H9 (cell line): ENCODE results near the gene RHCE. TPM values are rescaled to one million over a fixed set of nuclear protein-coding genes. Genes with fewer than 3 reads are reported as not detected.

ENCODE experiments used
- DNase-seq: peaks from one replicate; pipeline ENCODE4 v3.0.0-alpha.2; 2017
- H2AFZ ChIP-seq: one replicate; pipeline ENCODE4 v1.6.1; 2013; ENCODE audit warnings: mild to moderate bottlenecking, low read length, control low read depth, moderate library complexity
- H2AK5ac ChIP-seq: 2 replicates; pipeline ENCODE4 v1.6.1; 2013; ENCODE audit warnings: low read length, control low read depth, mixed read lengths; ENCODE audit not compliant: insufficient read length
- H2BK120ac ChIP-seq: one replicate; pipeline ENCODE4 v1.6.1; 2013; ENCODE audit warnings: low read depth, mild to moderate bottlenecking, low read length, control low read depth, inconsistent platforms; ENCODE audit not compliant: poor library complexity, severe bottlenecking
- H2BK12ac ChIP-seq: 2 replicates; pipeline ENCODE4 v1.6.1; 2013; ENCODE audit warnings: low read length, control low read depth, mixed read lengths, low read depth; ENCODE audit not compliant: insufficient read length
- H2BK15ac ChIP-seq: 2 replicates; pipeline ENCODE4 v1.6.1; 2013; ENCODE audit warnings: low read depth, low read length, control low read depth
- H2BK20ac ChIP-seq: one replicate; pipeline ENCODE4 v1.6.1; 2013; ENCODE audit warnings: low read depth, mild to moderate bottlenecking, low read length, control low read depth, inconsistent platforms; ENCODE audit not compliant: poor library complexity, severe bottlenecking
- H2BK5ac ChIP-seq: 2 replicates; pipeline ENCODE4 v1.6.1; 2013; ENCODE audit warnings: low read length, control low read depth, mixed read lengths; ENCODE audit not compliant: insufficient read length
- H3K14ac ChIP-seq: 2 replicates; pipeline ENCODE4 v1.6.1; 2013; ENCODE audit warnings: low read length, control low read depth; ENCODE audit not compliant: insufficient read depth
- H3K18ac ChIP-seq: 2 replicates; pipeline ENCODE4 v1.6.1; 2013; ENCODE audit warnings: low read depth, mild to moderate bottlenecking, mixed read lengths, low read length, control low read depth; ENCODE audit not compliant: insufficient read length
- H3K23ac ChIP-seq: 2 replicates; pipeline ENCODE4 v1.6.1; 2013; ENCODE audit warnings: low read length, control low read depth, mixed read lengths, low read depth; ENCODE audit not compliant: insufficient read length
- H3K23me2 ChIP-seq: 2 replicates; pipeline ENCODE4 v1.6.1; 2013; ENCODE audit warnings: low read depth, mild to moderate bottlenecking, mixed read lengths, low read length, control low read depth; ENCODE audit not compliant: insufficient read length, poor library complexity, severe bottlenecking
- H3K27ac ChIP-seq: 2 replicates; pipeline ENCODE4 v1.5.1; 2013; ENCODE audit warnings: low read length, control low read depth, mixed read lengths, low read depth; ENCODE audit not compliant: insufficient read length
- H3K27me3 ChIP-seq: 2 replicates; pipeline ENCODE4 v1.6.1; 2013; ENCODE audit warnings: low read length, control low read depth, inconsistent platforms; ENCODE audit not compliant: insufficient read depth
- H3K4ac ChIP-seq: 2 replicates; pipeline ENCODE4 v1.6.1; 2013; ENCODE audit warnings: low read depth, mild to moderate bottlenecking, control low read depth, inconsistent platforms, low read length, moderate library complexity
- H3K4me1 ChIP-seq: 2 replicates; pipeline ENCODE4 v1.6.1; 2013; ENCODE audit warnings: low read length, control low read depth, inconsistent platforms; ENCODE audit not compliant: insufficient read depth
- H3K4me2 ChIP-seq: 2 replicates; pipeline ENCODE4 v1.6.1; 2013; ENCODE audit warnings: low read length, control low read depth, mixed read lengths; ENCODE audit not compliant: insufficient read length, insufficient read depth
- H3K56ac ChIP-seq: 2 replicates; pipeline ENCODE4 v1.6.1; 2013; ENCODE audit warnings: low read depth, mild to moderate bottlenecking, mixed read lengths, low read length, control low read depth; ENCODE audit not compliant: insufficient read length
- H3K79me1 ChIP-seq: 2 replicates; pipeline ENCODE4 v1.6.1; 2013; ENCODE audit warnings: low read depth, mild to moderate bottlenecking, moderate library complexity, low read length, control low read depth, inconsistent platforms; ENCODE audit not compliant: insufficient read depth, poor library complexity, severe bottlenecking
- H3K79me2 ChIP-seq: 2 replicates; pipeline ENCODE4 v1.6.1; 2013; ENCODE audit warnings: low read length, control low read depth, inconsistent platforms; ENCODE audit not compliant: insufficient read depth
- H3K9ac ChIP-seq: 2 replicates; pipeline ENCODE4 v1.6.1; 2013; ENCODE audit warnings: low read length, control low read depth, mixed read lengths; ENCODE audit not compliant: insufficient read length; ENCODE audit errors: extremely low read depth
- H3K9me3 ChIP-seq: one replicate; pipeline ENCODE4 v1.6.1; 2013; ENCODE audit warnings: low read depth, low read length, inconsistent platforms; ENCODE audit not compliant: control insufficient read depth
- H3T11ph ChIP-seq: one replicate; pipeline ENCODE4 v1.6.1; 2013; ENCODE audit warnings: mild to moderate bottlenecking, low read length, control low read depth, inconsistent platforms
- H4K20me1 ChIP-seq: one replicate; pipeline ENCODE4 v1.6.1; 2013; ENCODE audit not compliant: control insufficient read depth, insufficient read length, insufficient read depth
- H4K5ac ChIP-seq: 2 replicates; pipeline ENCODE4 v1.6.1; 2013; ENCODE audit warnings: low read depth, mild to moderate bottlenecking, mixed read lengths, low read length, control low read depth; ENCODE audit not compliant: insufficient read length
- H4K8ac ChIP-seq: replicated peaks from 2 replicates; pipeline ENCODE4 v1.6.1; 2013; ENCODE audit warnings: low read length, control low read depth, mixed read lengths, low read depth; ENCODE audit not compliant: insufficient read length
- H4K91ac ChIP-seq: 2 replicates; pipeline ENCODE4 v1.6.1; 2013; ENCODE audit warnings: low read depth, mild to moderate bottlenecking, moderate library complexity, mixed read lengths, low read length, control low read depth; ENCODE audit not compliant: insufficient read length
- H3K27ac Mint-ChIP-seq, 3 experiments: 2 replicates in 2 of 3; 3 replicates in 1 of 3; pipeline ENCODE4 v1.8.0; 2020 to 2021; ENCODE audit warnings: mixed read lengths in 3 of 3, mild to moderate bottlenecking in 1 of 3, moderate library complexity in 1 of 3
- H3K27me3 Mint-ChIP-seq: 2 replicates; pipeline ENCODE4 v1.8.0; 2021; ENCODE audit warnings: low read depth, mild to moderate bottlenecking, moderate library complexity, mixed read lengths
- H3K36me3 Mint-ChIP-seq, 3 experiments: 2 replicates in 2 of 3; 3 replicates in 1 of 3; pipeline ENCODE4 v1.8.0; 2020 to 2021; ENCODE audit warnings: low read depth in 3 of 3, mixed read lengths in 3 of 3; ENCODE audit not compliant: insufficient read depth in 1 of 3
- H3K4me1 Mint-ChIP-seq, 2 experiments: 2 replicates each; pipeline ENCODE4 v1.8.0; 2020; ENCODE audit warnings: mixed read lengths in 2 of 2
- H3K4me3 Mint-ChIP-seq, 2 experiments: 2 replicates in 1 of 2; 3 replicates in 1 of 2; pipeline ENCODE4 v1.8.0; 2020 to 2021; ENCODE audit warnings: mild to moderate bottlenecking in 2 of 2, mixed read lengths in 2 of 2, moderate library complexity in 1 of 2
- H3K9me3 Mint-ChIP-seq, 2 experiments: 2 replicates in 1 of 2; 3 replicates in 1 of 2; pipeline ENCODE4 v1.8.0; 2020; ENCODE audit warnings: mild to moderate bottlenecking in 2 of 2, mixed read lengths in 2 of 2, moderate library complexity in 1 of 2
- WGBS: extraction: QIAGEN DNeasy Blood & Tissue Kit; methylation state at CpG from one replicate; pipeline ENCODE4 v1.1.7; 2013; ENCODE audit warnings: missing lambda C conversion rate, low lambda C conversion rate, mixed read lengths; ENCODE audit not compliant: insufficient read length; ENCODE audit errors: extremely low coverage; 5-methylcytosine and 5-hydroxymethylcytosine counted together
- total RNA-seq: library from RNA; stranded (reverse); gene quantifications from 2 replicates; pipeline ENCODE4 v1.2.1, GENCODE V29; 2021
- TF ChIP-seq, protein P1 (sequence below): fragments of 200-600 bp; sonication (generic); conservative IDR thresholded peaks from 3 replicates; pipeline ENCODE4 v1.8.0; 2021; ENCODE audit warnings: antibody characterized with exemption, mild to moderate bottlenecking

Gene RHCE
- total RNA-seq, 1 experiment from 2014 or later: 0.90 TPM

DNA sequence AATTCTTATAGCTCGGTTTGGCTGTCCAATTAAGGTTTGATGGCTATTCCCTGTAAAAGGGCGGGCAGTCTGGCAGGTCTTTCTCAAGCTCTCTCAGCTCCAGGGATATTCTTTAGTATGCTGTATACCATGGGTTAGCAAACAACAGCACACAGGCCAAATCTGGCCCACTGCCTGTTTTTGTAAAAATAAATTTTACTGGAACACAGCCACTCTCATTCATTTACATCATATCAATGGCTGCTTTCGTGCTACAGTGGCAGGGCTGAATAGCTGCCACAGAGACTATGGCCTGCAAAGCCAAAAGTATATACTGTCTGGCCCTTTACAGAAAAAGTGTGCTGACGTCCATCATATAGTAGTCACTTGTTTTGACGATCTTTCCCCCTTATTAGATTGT is 42.1 kb upstream of the RHCE start:
- Histone ChIP-seq H3K4me1 (no peaks in the 10 kb centered on the region), H2AK5ac (no peak overlapping the region), H2BK15ac (no peak overlapping the region), H3K4me2 (no peak overlapping the region), H2BK20ac (no peak overlapping the region), H3K4ac (no peak overlapping the region), H4K5ac (no peak overlapping the region), H2BK12ac (no peak overlapping the region), H2BK5ac (no peak overlapping the region), H2AFZ (no peak overlapping the region), H3K27ac (no peak overlapping the region), H3K79me1 (no peaks in the 10 kb centered on the region), H3K23me2 (no peaks in the 10 kb centered on the region), H2BK120ac (no peak overlapping the region), H3K79me2 (no peaks in the 10 kb centered on the region), H4K8ac (no peak overlapping the region), H3K56ac (no peak overlapping the region), H3T11ph (no peak overlapping the region), H3K23ac (no peak overlapping the region), H3K9me3 (no peaks in the 10 kb centered on the region), H3K18ac (no peak overlapping the region), H4K91ac (no peak overlapping the region), H4K20me1 (no peaks in the 10 kb centered on the region), H3K27me3 (no peaks in the 10 kb centered on the region), H3K14ac (no peak overlapping the region), H3K9ac (no peak overlapping the region)
- Mint-ChIP-seq H3K27ac (no peak overlapping the region; a peak in 1 of 7 replicates), H3K27me3 (no peaks in the 10 kb centered on the region), H3K4me3 (no peak overlapping the region), H3K4me1 (no peaks in the 10 kb centered on the region), H3K36me3 (peaks cover 5 to 30% (median 12%) of the 10 kb centered on the region in 3 experiments; a peak in 5 of 7 replicates), H3K9me3 (no peaks in the 10 kb centered on the region)
- DNase-seq: no peak
- TF ChIP-seq, protein P1, sequence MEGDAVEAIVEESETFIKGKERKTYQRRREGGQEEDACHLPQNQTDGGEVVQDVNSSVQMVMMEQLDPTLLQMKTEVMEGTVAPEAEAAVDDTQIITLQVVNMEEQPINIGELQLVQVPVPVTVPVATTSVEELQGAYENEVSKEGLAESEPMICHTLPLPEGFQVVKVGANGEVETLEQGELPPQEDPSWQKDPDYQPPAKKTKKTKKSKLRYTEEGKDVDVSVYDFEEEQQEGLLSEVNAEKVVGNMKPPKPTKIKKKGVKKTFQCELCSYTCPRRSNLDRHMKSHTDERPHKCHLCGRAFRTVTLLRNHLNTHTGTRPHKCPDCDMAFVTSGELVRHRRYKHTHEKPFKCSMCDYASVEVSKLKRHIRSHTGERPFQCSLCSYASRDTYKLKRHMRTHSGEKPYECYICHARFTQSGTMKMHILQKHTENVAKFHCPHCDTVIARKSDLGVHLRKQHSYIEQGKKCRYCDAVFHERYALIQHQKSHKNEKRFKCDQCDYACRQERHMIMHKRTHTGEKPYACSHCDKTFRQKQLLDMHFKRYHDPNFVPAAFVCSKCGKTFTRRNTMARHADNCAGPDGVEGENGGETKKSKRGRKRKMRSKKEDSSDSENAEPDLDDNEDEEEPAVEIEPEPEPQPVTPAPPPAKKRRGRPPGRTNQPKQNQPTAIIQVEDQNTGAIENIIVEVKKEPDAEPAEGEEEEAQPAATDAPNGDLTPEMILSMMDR: no peak
- WGBS: no CpG with 5 or more reads among the region's 5 CpGs
